Gastrocnemius medialis (tissue), 4 donors: ENCODE results near the gene RHOB. TPM values are rescaled to one million over a fixed set of nuclear protein-coding genes. Genes with fewer than 3 reads are reported as not detected.

ENCODE experiments used
- ATAC-seq, 2 donors: fragments of 150-250 bp; one replicate each; pipeline ENCODE4 v1.9.1; 2016
- DNase-seq, 2 donors: peaks; one replicate each; pipeline ENCODE4 v3.0.0-alpha.2; 2019
- H3K27ac ChIP-seq, 4 donors: fragments of 200-600 bp; sonication (generic); 1 replicate in 1 of 4; 2 replicates in 3 of 4; pipeline ENCODE4 v1.5.1; 2016 to 2018; ENCODE audit warnings: mild to moderate bottlenecking in 2 of 4, moderate library complexity in 1 of 4
- H3K27me3 ChIP-seq, 3 donors: fragments of 200-600 bp; sonication (generic) in 2 of 3; 1 replicate in 1 of 3; 2 replicates in 2 of 3; pipeline versions ENCODE4 v1.5.1 to v1.6.0; 2016 to 2019; ENCODE audit warnings: mild to moderate bottlenecking in 1 of 3, moderate library complexity in 1 of 3
- H3K36me3 ChIP-seq, 2 donors: fragments of 200-600 bp; sonication (generic) in 1 of 2; one replicate each; pipeline ENCODE4 v1.5.1; 2017 to 2018
- H3K4me1 ChIP-seq, 2 donors: fragments of 200-600 bp; sonication (generic) in 1 of 2; one replicate each; pipeline ENCODE4 v1.5.1; 2016 to 2017; ENCODE audit warnings: mild to moderate bottlenecking in 2 of 2
- H3K4me3 ChIP-seq, 4 donors: fragments of 200-600 bp; sonication (generic) in 3 of 4; 1 replicate in 1 of 4; 2 replicates in 3 of 4; pipeline ENCODE4 v1.5.1; 2016 to 2019; ENCODE audit warnings: mild to moderate bottlenecking in 2 of 4
- H3K9me3 ChIP-seq, 3 donors: fragments of 200-600 bp; sonication (generic) in 2 of 3; 1 replicate in 1 of 3; 2 replicates in 2 of 3; pipeline ENCODE4 v1.5.1; 2016 to 2019
- CTCF ChIP-seq, 5 experiments: fragments of 450-650 bp in 3 of 5; fragments of 200-600 bp in 2 of 5; sonication (generic) in 2 of 5; IDR thresholded peaks in 4 of 5; conservative IDR thresholded peaks in 1 of 5; 1 replicate in 4 of 5; 2 replicates in 1 of 5; pipeline ENCODE4 v1.5.1; 2016 to 2019; ENCODE audit warnings: antibody characterized with exemption in 5 of 5, mild to moderate bottlenecking in 3 of 5, moderate library complexity in 3 of 5
- POLR2A ChIP-seq, 2 donors: fragments of 450-650 bp; IDR thresholded peaks; one replicate each; pipeline ENCODE4 v1.6.1; 2017; ENCODE audit warnings: antibody characterized with exemption in 2 of 2, mild to moderate bottlenecking in 2 of 2, moderate library complexity in 2 of 2
- in situ Hi-C, 4 donors: fragments of 200-750 bp; cut with MboI; loops; one replicate each; pipeline versions ENCODE4 v1.15.0 to v1.8.0; 2017; ENCODE audit warnings: low sequenced_read_pairs in 4 of 4
- intact Hi-C: fragments of 100-400 bp; cut with DNase I; formaldehyde crosslinking; loops from one replicate; pipeline ENCODE4 v1.15.1; 2023; ENCODE audit warnings: low total_unique reads
- total RNA-seq, 4 donors: library from RNA; depleted of rRNA; stranded (reverse); fragments of >200 nt; gene quantifications; one replicate each; pipeline versions ENCODE4 v1.1.0 to v1.2.3, GENCODE V29; 2016

RHOB gene
- total RNA-seq, 4 donors from 2014 or later, result 696 to 1,267 (median 1,094) TPM

- peak in 1 of 2 donors; percentile 8 for DNase-seq
- Histone ChIP-seq H3K36me3 (peaks cover 0 to 20% of the 10 kb centered on the region in 2 donors), H3K4me1 (peaks cover 12 to 15% of the 10 kb centered on the region in 2 donors), H3K27me3 (no peaks in the 10 kb centered on the region), H3K27ac (peak overlapping the region; percentile 87 to 96 (median 91)), H3K4me3 (peak overlapping the region in 1 of 4 donors; percentile 99), H3K9me3 (no peaks in the 10 kb centered on the region)
- no peak for ATAC-seq
- intact Hi-C loops (loop anchor here (5.0 kb wide), 1 partner anchor 41 kb away; no protein-coding TSS in a partner anchor), in situ Hi-C loops (loop anchor here in 2 of 4 donors (10.0 kb wide), 1 partner anchor 73 kb away; no protein-coding TSS in a partner anchor)
- TF ChIP-seq CTCF (IDR thresholded peaks at IDR 0.05 in 4 of 5, conservative IDR thresholded peaks at IDR 0.05 in 1 of 5) (no peak), POLR2A (IDR thresholded peaks at IDR 0.05) (no peak)
Observed at GRCh38 chr2:20451341-20451740, 4.5 kb downstream of the RHOB start.

- no peak overlapping the region for H3K4me3 ChIP-seq
- no peaks in the 10 kb centered on the region for H3K9me3 ChIP-seq
- intact Hi-C loops (loop anchor here (5.0 kb wide), 1 partner anchor 40 kb away; no protein-coding TSS in a partner anchor), in situ Hi-C loops (loop anchor here in 2 of 4 donors (10.0 kb wide), 1 partner anchor 73 kb away; no protein-coding TSS in a partner anchor)
- DNase-seq (peak in 1 of 2 donors; percentile 13), ATAC-seq (no peak)
- no peaks in the 10 kb centered on the region for H3K27me3 ChIP-seq
- peaks cover 0 to 20% of the 10 kb centered on the region in 2 donors for H3K36me3 ChIP-seq
- TF ChIP-seq CTCF (IDR thresholded peaks at IDR 0.05 in 4 of 5, conservative IDR thresholded peaks at IDR 0.05 in 1 of 5), result no peak
- no peak for TF ChIP-seq POLR2A (IDR thresholded peaks at IDR 0.05)
- H3K27ac ChIP-seq, result peak overlapping the region; percentile 87 to 96 (median 91)
- peaks cover 12 to 15% of the 10 kb centered on the region in 2 donors for H3K4me1 ChIP-seq
Observed at GRCh38 chr2:20451761-20452499, 5.1 kb downstream of the RHOB start.

- intact Hi-C loops (loop anchor here (5.0 kb wide), 1 partner anchor 40 kb away; no protein-coding TSS in a partner anchor), in situ Hi-C loops (loop anchor here in 2 of 4 donors (10.0 kb wide), 1 partner anchor 72 kb away; no protein-coding TSS in a partner anchor)
- no peak overlapping the region for H3K4me3 ChIP-seq
Observed at GRCh38 chr2:20452551-20452950, 5.7 kb downstream of the RHOB start.

GRCh38 chr2:20453087-20453486 lies 6.2 kb downstream of the RHOB start:
- TF ChIP-seq POLR2A (IDR thresholded peaks at IDR 0.05) (no peak), CTCF (IDR thresholded peaks at IDR 0.05 in 4 of 5, conservative IDR thresholded peaks at IDR 0.05 in 1 of 5) (no peak)
- Histone ChIP-seq H3K9me3 (no peaks in the 10 kb centered on the region), H3K27ac (peak overlapping the region in 3 of 4 donors; percentile 89 to 96 (median 93)), H3K4me1 (peaks cover 12 to 15% of the 10 kb centered on the region in 2 donors), H3K4me3 (no peak overlapping the region), H3K27me3 (no peaks in the 10 kb centered on the region), H3K36me3 (peaks cover 0 to 15% of the 10 kb centered on the region in 2 donors)
- in situ Hi-C loops (loop anchor here in 2 of 4 donors (10.0 kb wide), 1 partner anchor 72 kb away; no protein-coding TSS in a partner anchor), intact Hi-C loops (loop anchor here (5.0 kb wide), 1 partner anchor 39 kb away; no protein-coding TSS in a partner anchor)
- no peak for ATAC-seq
- DNase-seq, result peak in 1 of 2 donors; percentile 5

More at GRCh38 chr2:20452551-20452950, 5.7 kb downstream of the RHOB start:
- TF ChIP-seq CTCF (IDR thresholded peaks at IDR 0.05 in 4 of 5, conservative IDR thresholded peaks at IDR 0.05 in 1 of 5) (peak in 2 of 5 experiments; percentile 17 to 18), POLR2A (IDR thresholded peaks at IDR 0.05) (no peak)
- no peaks in the 10 kb centered on the region for H3K9me3 ChIP-seq
- ATAC-seq (peak in 1 of 2 donors; percentile 9), DNase-seq (peak in 1 of 2 donors; percentile 56)
- H3K36me3 ChIP-seq, result peaks cover 0 to 20% of the 10 kb centered on the region in 2 donors
- H3K4me1 ChIP-seq, result peaks cover 12 to 15% of the 10 kb centered on the region in 2 donors
- no peaks in the 10 kb centered on the region for H3K27me3 ChIP-seq
- peak overlapping the region in 3 of 4 donors; percentile 89 to 96 (median 93) for H3K27ac ChIP-seq
